ENCODE measurements around the gene ZG16B.

Gene ZG16B

DNA sequence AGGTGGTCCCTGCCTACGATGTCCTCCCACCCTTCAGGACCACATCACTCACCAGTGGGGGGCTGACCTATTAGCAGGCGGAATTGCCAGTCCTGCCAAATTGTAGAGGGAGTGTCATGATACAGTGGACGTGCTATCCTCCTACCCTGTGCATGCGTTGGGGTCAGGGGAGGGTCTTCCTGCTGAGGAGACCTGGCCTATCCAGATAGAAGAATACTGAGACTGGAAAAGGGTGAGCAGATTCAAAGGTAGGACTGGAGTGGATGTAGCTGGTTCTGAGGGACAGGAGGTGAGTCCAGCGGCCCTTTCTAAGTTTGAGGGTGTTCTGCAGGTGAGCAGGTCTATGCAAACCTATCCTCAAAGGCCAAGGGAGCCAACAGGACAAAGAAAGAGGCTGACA, 23.8 kb upstream of the ZG16B start:
- DNase-seq (ENCODE audit: low read depth), result no peak

DNA sequence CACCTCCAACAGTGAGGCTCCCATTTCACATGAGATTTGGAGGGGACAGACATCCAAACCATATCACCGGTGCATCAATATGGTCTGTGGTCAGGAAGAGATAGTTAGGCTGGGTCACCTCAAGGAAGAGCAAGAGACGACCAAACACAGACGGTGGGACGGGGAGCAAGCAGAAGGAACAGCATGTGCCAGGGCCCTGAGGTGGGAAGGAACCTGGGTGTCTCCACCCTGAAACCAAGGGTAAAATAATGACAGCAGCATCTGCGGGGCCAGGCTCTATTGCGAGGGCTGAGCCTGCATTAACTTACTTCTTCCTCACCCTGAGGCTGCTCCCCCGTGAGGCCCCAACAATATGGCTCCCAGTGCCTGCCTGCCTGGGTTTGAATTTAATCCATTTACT, 21.9 kb upstream of the ZG16B start:
- no peak for DNase-seq (ENCODE audit: low read depth)

DNA sequence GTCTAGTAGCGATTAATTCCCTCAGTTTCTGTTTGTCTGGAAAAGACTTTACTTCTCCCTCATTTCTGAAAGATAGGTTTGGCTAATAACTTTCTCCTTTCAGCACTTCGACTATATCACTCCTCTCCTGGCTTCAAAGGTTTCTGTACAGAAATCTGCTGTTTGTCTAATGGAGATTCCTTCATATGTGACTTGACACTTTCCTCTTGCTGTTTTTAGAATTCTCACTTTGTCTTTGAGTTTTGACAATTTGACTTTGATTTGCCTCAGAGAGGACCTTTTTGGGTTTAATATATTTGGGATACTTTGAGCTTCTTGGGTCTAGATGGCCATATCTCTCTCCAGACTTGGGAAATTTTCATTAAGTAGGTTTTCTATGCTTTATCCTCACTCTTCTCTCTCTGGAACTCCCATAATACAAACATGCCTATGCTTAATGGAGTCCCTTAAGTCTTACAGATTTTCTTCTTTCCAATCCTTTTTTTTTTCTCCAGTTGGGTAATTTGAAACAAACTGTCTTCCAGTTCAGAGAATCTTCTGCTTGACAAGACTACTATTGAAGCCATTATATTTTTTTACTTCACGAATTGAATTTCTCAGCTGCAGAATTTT, 20.8 kb upstream of the ZG16B start:
- DNase-seq (ENCODE audit: low read depth), result no peak

DNA sequence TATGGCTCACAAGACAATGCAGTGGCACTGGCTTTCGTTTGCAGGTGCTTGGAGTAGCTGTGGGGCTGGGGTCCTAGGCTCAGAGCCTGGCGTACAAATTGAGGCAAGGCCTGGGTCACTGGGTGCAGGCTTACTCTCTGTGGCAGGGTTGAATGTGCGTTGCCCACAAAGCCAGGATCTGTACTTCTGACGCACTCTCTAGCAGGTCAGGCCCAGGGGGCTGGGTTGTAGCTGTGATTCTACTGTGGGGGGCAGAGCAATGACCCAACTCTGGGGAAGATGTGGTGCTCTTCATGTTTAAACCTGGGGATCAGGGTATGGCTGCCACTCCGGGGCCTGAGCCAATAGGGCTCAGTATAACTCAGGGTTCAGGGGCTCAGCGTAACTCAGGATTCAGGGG, 19.5 kb upstream of the ZG16B start:
- no peak for DNase-seq (ENCODE audit: low read depth)

DNA sequence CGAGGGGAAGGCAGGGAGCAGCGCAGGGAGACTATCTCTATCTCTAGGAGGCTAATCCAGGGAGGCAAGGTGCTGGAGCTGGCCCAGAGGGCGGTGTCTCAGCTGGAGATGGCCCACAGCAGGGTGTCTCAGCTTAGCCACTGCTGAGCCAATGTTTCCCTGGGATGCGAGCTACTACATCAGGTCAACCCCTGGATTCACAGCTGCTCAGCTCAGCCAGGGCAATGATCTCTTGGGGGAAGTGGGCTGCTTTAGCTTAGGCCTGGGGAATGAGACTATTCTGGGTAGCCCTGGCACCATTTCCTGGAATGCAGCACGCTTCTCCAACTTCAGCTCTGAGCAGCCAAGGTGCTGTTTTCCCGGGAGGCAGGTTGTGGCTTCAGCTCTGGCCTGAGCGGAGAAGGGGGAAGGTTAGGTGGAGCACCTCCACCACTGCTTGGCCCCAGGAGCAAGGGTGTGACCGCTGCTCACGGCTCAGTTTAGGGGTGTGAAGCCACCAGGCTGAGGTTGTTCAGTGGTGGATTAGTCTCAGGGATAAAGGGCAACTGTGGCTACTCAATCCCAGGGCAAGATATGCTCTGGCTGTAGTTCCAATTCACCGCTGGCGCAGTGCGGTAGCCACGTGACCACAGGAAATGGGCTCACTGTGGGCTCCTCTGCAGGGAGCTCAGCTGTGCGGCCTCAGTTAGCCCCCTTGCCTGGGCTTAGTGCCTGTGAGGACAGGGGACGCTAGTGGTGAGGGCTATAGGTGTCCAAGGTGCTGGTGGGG, 18.2 kb upstream of the ZG16B start:
- DNase-seq (ENCODE audit: low read depth), result no peak

DNA sequence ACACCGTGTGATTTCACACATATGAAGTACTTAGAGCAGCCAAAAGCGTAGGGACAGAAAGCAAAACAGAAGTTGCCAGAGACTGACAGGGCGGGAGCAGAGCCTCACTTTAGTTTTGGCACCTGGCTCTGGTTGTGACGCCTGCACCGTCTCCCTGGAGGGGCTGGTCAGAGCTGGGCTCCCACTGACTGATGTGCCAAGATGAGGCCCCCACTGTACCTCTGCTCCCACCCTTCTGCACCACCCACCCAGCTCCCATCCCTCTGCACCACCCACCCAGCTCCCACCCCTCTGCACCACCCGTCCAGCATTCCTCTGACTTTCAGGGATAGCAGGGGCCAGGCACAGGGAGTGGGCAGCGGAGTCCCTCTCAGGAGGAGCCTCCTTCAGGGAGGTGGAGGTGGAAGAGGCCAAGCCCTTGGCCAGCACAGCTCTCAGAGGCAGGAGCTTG, 16.3 kb upstream of the ZG16B start:
- DNase-seq (ENCODE audit: low read depth), result no peak

DNA sequence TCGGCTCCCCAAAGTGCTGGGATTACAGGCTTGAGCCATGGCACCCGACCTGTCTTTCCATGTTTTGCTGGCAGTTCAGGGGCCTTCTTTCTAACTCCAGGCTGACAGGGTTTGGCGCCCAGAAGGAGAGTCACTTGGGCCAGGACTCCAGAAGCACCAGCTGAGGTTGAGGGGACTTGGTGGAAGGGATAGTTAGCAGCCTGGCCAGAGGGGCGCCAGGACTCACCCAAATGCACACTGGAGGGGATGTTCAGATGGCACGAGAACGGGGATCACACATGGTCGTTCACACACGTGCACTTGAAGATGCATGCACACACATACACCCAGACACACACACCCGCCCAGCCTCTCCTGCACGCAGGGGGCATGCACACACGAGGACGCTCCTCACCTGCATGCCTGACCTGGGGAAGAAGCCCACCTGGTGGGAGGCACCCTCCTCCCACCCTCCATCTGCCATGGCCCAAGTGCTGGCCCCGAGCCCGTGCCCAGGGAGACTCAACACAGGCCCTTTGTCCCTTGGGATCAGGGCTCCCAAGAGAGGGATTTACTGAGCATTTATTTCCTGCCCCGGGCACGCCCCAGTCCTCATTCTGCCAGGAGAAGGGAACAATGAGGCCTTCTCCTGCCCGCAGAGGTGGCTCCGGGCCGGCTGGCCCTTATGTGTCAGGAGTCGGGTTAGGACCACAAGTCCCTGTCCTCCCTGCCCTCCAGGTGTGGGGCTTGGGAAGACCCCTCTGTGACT, 15.4 kb upstream of the ZG16B start:
- no peak for DNase-seq (ENCODE audit: low read depth)

DNA sequence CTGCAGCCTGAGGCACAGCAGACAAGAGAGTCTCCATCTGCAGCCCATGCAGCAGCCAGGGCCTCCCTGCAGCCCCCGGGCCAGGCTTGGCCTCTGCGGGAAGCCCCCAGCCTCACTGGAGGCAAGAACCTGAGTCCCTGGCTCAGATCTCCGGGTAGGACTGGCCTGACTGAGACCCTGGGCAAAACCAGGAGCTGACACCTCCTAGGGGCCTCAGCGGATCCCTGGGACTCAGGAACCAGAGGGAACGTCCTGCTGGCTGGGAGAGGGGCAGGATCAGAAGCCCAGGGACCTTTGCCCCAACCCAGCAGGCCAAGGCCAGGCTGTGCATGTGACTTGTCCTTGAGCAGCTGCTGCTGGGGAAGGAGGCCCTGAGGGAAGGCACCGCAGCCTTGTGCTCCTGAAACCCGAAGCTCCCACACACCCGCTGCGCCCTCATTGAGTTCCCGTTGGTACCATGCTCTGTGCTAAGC, 14.8 kb upstream of the ZG16B start:
- DNase-seq (ENCODE audit: low read depth), result no peak

DNA sequence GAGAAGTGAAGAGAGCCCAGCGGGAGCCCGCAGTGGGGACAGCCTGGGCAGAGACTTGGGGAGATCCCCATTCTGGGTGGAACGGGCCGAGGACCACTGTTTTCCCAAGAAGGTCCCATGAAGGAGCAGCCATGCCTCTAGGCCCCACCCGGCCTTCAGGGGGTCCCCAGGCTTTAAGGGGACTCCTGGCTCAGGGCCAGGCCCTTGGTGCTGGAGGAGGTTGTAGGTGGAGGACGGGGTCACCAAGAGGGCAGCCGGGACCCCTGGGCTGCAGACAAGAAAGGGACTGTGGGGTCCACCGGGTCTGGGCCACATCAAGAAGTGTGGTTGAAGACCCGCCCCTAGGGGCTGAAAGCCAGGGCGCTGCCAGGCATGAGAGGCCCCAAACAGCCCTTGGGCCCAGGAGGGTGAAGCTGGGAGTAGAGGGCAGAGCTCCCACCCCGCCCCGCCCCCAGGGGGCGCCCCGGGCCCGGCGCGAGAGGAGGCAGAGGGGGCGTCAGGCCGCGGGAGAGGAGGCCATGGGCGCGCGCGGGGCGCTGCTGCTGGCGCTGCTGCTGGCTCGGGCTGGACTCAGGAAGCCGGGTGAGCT, 13.3 kb upstream of the ZG16B start, which contains the start of gene PRSS21:
Gene PRSS21, plus strand, starts transcription at position 487 of the 589 bp plus-strand sequence. Its CDS starts 32 bp downstream, at position 519.
- DNase-seq (ENCODE audit: low read depth), result no peak

DNA sequence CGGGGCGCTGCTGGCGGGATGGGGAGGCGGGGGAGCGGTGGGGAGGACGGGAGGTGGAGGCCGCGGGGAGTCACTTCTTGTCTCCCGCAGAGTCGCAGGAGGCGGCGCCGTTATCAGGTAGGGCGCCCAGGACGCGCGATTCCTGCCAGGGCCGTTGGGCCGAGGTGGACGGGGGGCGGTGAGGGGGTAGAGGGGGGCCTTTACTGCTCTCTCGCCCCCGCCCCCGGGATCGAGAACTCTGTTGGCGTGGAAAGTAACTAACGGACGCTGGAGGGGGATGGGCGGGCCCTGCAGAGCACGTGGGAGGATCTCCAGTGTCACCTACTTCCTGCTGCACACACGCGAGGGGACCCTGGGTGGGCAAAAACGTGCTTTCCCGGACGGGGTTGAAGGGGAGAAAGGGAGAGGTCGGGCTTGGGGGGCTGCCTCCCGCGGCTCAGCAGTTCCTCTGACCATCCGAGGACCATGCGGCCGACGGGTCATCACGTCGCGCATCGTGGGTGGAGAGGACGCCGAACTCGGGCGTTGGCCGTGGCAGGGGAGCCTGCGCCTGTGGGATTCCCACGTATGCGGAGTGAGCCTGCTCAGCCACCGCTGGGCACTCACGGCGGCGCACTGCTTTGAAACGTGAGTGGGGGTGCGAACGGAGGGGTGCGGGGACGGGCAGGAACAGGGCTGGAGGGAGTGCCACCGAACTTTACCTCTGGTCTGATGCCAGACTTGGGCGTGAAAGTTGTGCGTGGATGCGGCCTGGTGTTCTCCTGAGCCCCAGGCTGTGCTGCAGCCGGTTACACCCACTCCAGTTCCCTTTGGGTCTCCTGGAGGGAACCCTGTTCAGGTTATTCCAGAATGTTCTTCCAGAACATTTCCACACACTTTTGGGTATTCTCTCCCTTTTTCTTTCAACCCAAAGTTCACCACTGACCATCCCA, 12.5 kb upstream of the ZG16B start:
- DNase-seq (ENCODE audit: low read depth), result no peak

DNA sequence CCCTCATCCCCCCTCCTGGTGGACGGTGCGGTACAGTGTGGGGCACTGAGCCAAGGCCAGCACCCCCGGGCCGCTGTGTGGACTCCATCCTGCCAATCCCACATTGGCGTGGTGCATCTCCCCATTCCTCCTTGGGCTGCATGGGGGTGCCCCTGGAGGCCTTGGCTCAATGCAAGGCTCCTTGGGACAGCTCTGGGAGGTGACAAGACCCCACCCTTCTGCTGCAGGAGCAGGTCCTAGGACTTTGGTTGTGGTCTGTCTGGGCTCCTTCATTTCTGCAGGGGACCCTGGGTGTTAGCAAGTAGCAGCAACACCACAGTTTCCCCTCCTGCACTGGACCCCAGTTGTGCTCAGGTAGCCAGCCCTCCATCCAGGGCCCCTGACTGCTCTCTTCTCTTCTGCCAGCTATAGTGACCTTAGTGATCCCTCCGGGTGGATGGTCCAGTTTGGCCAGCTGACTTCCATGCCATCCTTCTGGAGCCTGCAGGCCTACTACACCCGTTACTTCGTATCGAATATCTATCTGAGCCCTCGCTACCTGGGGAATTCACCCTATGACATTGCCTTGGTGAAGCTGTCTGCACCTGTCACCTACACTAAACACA, 11.7 kb upstream of the ZG16B start:
- no peak for DNase-seq (ENCODE audit: low read depth)

DNA sequence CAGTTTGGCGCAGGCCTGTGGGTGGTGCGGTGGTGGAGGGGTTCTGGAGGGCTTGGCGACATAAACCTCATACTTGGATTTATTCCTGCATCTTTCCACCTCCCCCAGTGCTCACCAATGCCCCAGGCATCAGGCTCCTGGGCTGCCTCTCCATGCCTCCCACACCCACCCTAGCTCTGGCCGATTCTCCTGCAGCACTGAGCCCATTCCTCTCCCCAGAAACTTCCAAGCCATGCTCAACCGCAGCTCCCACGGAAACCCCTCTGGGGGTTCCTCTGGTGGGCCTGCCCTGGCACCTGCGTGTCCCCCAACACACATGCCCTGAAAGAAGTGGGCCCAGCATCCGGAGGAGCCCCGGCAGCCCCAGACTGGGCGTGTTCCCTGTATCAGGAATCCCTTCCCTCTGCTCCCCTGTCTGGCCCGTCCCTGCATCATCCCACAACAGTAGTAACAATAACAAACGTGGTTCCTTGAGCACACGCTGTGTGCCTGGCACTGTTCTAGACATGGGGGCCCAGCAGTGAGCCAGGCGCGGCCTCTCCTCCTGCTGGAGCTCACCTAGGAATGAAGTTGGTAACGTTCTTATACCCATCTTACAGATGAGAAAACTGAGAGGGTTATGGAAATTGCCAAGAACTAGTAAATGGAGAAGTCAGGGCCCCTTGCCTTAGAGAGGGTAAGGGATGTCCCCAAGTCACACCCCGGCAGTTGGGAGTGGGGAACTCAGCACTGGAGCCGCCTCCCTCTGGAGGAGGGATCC, 10.7 kb upstream of the ZG16B start:
- no peak for DNase-seq (ENCODE audit: low read depth)

DNA sequence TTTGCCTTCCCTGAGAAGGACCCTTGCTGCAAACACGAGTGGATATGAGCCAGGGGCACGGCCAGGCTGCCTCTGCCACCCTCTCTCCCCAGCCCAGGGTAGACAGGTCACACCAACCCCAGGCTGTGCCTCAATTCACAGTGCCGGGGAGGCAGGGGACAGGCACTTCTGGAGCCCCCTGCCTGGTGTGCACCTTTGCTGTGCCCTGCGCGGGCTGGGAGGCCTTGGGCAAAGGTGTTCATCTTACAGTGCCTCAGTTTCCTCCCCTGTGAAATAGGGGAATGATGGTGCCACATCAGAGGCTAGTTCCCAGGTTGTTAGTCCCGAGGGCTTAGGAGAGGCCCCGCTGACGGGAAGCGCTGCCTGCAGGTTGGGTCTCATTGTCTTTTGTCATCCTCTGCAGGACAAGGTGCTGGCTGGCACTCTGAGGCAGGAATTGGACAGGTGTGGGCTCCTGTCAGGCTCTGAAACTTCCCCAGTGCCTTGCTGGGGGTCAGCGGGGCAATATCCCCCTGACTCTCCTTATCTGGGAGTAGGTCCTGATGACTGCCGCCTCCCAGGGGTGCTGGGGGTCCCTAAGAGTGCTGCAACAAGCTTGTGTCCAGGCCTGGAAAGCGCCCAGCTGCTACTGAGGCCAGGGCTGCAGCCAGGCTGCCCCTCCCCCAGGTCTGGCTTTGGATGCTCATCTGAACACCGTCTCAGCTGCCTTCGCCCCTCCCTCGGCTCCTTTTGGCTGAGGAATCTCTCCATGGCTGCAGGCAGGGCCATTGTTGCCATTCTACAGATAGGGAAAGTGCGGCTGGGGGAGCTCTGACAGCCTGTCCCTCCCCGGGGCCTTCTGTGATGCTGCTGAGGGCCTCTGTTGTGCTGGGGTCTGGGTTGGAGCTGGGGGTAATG, 9.9 kb upstream of the ZG16B start:
- no peak for DNase-seq (ENCODE audit: low read depth)

DNA sequence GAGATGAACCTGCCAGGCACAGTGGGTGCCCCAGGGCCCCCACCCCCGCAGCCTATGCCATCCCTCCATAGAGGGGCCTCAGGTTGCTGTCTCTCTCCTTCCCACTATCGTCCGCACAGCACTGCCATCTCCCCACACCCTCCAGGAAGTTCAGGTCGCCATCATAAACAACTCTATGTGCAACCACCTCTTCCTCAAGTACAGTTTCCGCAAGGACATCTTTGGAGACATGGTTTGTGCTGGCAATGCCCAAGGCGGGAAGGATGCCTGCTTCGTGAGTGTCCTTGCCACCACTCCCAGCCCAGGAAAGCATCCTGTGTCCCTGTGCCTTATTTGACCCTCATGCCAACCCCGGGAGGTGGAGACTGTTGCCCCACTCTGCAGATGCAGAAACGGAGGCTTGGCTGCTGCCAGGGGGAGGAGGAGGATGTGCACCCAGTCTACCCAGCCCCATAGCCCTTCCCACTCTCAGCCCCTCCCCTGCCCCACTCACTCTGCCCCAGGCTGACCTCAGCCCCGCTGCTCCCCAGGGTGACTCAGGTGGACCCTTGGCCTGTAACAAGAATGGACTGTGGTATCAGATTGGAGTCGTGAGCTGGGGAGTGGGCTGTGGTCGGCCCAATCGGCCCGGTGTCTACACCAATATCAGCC, 9.1 kb upstream of the ZG16B start:
- no peak for DNase-seq (ENCODE audit: low read depth)

DNA sequence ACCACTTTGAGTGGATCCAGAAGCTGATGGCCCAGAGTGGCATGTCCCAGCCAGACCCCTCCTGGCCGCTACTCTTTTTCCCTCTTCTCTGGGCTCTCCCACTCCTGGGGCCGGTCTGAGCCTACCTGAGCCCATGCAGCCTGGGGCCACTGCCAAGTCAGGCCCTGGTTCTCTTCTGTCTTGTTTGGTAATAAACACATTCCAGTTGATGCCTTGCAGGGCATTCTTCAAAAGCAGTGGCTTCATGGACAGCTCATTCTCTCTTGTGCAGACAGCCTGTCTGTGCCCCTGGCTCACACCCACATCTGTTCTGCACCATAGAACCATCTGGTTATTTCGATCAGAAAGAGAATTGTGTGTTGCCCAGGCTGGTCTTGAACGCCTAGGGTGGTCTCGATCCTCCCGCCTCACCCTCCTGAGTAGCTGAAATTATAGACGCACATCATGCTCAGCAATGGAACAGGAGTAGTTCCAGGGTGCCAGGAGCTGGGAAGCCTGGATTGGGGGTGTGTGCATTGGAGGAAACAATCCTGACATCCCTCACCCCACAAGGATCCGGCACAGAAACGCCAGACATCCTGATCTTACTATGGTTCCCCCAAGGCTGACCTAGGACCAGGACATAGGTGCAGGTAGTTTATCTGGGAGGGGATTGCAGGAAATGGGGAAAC, 8.5 kb upstream of the ZG16B start:
- DNase-seq (ENCODE audit: low read depth), result no peak

DNA sequence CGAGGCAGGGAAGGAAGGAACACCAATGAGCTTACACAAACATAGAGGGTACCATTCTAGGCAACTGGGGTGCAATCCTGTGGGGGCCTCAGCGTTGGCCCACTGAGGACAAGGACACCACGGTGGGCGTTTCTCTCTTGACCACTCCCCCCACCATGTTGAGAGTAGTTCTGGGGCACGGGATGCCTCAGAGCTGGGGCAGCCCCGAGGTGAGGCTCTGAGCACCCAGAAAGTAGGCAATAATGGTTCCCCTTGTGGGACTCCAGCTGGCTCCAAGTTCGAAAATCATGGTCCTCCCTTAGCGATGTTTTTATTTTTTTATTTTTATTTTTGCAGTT, 8.0 kb upstream of the ZG16B start:
- no peak for DNase-seq (ENCODE audit: low read depth)

DNA sequence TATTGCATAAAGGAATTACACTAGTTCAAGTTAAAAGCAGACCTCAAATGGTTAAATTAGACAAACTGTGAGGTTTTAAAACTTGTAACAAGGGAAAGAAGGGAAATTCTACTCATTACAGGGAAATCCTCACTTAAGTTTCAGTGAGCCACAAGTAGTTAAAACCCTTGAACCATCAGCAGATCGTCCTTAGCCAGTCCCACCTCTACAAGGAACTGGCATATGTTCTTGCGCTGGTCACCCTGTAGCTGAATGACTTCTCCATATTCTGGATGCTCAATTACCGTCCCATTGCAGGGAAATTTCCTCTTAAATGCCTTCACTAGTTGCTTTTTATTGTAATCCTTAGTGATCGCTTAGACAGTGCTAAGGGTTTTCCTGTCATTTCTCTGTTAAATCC, 7.6 kb upstream of the ZG16B start:
- DNase-seq (ENCODE audit: low read depth), result no peak

DNA sequence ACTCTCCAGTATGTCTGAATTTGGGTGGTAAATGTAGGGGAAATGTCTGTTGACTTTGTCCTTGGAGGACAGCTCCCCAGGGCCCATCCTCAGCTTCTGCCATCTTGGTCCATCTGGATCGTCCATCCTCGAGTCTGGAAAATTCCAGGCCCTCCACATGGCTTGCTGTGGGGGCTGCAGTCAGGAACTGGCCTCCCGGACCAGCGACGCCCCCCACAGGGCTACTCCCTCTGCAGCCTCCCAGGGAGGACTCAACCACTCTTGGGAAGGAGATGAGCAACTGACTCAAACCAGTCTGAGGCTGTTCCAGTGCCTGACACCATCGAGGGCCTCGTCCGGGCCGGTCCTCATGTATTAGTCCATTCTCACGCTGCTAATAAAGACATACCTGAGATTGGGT, 5.5 kb upstream of the ZG16B start:
- DNase-seq (ENCODE audit: low read depth), result no peak

Measured in HS-5 (cell line).